GM18508 (cell line): ENCODE data around the gene LRRC25.

Experiments
- ATAC-seq: cut with Tn5 transposase; IDR thresholded peaks from one replicate; pipeline ENCODE4 v1.9.1; 2021; ENCODE audit warnings: moderate number of reproducible peaks; ENCODE audit not compliant: insufficient read depth, unreplicated experiment

Gene LRRC25

GRCh38 chr19:18425515-18426415 is 28.3 kb upstream of the LRRC25 start:
- no peak for ATAC-seq

GRCh38 chr19:18424890-18425514 is 27.6 kb upstream of the LRRC25 start:
- ATAC-seq, result no peak

DNA sequence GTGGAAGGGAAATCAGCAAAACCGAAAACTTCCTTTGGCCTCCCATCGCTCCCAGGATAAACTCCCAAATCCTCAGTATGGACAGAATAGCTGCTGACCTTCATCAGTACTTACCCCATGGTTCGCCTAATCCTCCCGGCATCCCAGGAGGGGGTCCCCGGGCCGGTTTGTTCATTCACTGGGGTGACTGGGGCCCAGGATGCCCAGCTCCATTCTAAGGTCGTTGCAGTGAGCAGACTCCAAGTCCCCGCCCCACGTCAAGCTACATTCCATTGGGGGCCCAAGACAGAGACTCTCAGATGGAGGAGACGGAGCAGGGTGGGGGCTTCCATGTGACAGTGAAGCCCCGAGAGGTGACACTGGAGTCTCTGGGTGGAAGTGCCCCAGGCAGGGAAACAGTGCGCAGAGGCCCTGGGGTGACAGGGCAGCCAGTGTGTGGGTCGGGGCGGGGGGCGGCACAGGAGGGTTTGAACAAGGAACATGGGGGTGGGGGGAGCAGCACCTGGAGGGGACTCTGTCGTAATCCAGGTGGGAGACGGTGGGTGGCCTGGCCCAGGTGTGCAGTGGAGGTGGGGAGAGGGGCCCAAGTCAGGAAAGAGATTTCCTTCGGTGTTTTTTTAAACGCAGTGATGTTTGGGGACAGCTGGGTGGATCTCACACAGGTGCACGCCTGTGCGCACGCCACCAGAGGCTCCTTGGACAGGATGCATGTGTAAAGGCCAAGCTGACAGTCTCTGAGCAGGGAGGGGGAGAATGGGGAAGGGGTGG is 26.9 kb upstream of the LRRC25 start:
- ATAC-seq, result no peak

DNA sequence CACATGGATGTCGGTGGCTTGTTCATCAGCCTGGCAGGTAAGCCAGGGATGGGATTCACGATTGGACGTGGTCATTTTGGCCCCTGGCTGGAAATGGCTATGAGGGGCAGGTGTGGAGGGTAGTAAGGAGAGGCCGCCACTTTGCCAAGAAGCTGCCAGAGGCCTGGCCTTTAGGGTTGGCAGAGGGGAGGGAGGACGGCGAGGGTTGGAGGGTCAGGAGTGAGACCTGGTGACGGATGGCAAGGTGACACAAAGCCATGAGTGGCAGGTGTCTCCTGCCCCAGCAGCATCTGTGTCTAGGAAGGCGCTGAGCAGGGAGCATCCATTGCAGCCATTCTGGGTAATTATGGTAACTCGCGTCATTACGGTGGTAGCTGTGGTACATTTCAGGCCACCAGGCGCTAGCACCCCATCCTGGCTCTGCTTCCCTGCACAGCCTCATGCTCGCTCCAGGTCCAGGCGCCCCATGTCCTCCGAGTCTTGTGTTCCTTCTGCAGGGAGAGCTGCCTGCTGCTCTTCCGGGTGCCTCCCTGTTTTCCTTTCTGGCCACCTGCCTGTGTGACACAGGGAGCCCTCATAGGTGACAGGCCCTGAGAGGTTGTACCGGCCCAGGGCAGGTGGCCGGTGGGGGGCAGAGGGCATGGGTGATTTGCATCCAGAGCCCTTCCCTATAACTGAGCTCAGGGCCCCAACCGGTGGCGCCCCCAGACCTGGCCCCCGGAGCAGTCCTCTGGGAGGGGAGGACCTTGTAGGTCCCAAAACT is 26.0 kb upstream of the LRRC25 start:
- no peak for ATAC-seq

DNA sequence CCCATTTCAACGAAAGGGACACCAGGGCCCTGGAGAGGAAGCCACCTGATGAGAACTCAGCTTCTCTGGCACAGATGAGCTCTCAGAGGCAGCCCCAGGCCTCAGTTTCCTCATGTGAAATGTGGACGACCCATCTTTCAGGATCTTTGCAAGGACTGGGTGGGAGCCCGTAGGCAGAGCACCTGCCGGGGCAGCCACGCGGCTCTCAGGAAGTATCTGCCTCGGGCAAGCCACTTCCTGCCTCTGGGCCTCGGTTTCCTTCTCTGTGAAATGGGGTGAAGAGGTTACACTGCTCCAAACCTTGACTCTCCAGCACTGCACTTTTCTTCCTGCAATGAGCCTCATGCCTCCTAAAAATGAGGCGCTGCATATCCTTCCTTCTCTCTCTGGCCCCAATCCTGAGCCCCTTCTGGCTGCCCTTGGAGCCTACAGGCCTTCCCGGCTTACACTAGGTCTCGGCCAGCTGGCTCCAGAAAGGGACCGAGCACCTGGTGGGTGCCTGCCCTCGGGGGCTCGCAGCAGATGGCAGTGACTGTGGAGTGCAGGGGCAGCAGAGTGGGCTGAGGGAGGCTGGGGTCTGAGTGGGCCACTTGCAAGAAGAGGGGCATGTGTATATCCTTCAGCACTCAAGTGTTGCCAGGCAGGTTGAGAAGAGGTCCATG is 25.2 kb upstream of the LRRC25 start:
- no peak for ATAC-seq

- no peak for ATAC-seq
Measured at GRCh38 chr19:18421371-18421959, 24.0 kb upstream of the LRRC25 start.

DNA sequence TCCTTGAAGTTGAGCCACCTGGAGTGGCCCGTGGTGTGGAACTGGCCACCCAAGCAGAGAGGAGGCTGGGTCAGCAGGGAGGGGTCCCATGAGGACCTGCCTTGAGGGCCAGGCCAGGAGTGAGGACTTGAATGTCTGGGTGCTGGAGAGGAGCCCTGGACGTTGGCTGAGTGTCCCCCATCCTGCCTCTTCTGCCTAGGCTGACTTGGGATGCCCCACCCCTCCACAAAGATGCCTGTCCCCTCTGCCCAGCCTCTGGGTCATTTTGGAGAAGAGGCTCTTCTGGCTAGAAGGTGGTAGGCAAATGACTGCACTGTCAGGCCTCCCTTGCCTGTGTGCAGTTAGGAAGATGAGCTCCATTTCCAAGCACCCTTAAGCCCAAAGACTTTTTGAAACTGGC is 23.5 kb upstream of the LRRC25 start:
- ATAC-seq, result no peak

DNA sequence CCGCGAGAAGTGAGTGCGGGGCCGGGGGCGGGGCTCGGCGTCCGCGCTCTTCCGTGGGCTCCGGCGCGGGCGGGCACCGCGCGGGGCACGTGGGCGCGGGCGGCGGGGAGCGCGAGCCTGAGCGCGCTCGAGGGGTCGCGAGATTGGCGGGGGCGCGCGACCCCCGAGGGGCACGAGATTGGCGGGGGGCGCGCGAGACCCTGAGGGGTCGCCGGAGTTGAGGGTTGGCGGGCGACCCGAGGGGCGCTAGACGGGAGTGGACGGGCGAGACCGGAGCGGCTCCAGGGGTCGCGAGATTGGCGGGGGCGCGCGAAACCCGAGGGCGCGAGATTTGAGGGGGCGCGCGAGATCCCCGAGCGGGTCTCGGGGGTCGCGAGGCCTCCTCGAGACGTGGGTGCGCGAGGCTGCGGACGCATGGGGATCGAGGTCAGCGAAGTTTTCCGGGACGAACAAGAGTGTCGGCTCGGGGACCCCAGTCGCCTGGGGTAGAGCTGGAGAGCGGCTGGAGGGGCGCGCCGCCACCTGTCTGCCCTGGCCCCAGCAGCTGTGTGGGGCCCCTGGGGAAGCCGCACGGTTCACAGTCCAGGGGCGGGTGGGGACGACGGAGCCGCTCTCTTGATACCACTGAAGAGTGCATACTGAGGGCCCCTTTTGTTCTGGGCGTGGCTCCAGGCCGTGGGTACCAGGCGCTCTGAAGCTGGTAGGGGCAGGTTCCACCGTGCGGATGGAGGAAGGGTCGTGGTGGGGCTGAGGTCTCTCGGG is 22.5 kb upstream of the LRRC25 start:
- no peak for ATAC-seq

DNA sequence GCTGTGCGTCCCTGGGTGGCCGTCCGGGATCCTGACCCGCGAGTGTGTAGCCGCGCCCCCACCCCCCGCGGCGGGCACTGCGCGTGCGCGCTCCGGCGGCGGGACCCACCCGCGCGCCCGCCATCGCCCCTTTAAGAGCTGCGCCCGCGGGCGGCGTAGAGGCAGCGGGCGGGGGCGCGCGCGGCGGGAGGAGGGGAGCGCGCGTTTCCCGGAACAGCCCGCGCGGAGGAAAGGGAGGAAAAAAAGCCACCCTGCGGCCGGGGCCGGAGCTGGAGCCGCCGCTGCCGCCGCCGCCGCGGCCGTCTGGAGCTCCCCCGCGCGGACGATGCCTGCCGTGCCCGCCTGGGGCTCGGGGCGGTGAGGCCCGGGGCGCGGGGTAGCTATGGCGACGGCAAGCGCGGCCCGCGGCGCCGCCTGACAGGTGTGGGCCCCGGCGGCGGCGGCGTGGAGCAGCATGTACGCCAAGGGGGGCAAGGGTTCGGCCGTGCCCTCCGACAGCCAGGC is 21.8 kb upstream of the LRRC25 start, which contains the start of gene SSBP4:
SSBP4 (plus strand) TSS at position 204 of the 504 bp plus-strand sequence; CDS start at position 455, 251 bp downstream.
- ATAC-seq, result no peak

DNA sequence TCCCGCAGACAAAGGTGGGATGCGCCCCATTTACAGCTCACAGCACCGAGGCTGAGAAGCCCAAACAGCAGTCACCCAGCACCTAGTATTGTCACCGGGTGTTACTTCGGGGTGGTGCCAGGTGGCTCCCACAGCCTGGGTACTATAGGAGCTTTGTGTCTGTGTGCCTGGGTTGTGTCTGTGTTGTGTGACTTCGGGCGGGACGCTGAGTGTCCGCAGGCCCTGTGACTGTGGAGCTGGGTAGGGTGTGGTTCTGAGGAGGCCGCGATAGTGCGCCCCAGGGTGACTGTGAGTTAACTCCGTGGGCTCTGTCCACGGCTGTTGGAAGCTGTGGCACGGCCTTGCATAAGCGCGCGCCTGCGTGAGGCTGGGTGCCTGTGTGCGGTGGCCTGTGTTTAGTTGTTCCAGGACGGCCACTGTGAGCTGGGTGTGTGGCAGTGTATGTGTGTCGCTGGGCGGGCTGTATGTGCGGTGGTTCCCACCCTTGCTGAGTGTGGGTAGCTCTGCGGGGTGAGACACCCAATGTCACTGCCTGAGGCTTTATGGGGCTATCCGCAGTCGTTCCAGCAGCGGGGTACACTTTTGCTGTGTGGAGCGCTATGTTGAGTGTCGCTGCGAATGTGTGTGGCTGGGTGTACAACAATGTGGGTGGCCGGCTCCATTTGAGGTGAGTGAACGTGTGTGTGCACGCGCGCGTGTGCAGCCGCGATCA is 21.2 kb upstream of the LRRC25 start:
- no peak for ATAC-seq

DNA sequence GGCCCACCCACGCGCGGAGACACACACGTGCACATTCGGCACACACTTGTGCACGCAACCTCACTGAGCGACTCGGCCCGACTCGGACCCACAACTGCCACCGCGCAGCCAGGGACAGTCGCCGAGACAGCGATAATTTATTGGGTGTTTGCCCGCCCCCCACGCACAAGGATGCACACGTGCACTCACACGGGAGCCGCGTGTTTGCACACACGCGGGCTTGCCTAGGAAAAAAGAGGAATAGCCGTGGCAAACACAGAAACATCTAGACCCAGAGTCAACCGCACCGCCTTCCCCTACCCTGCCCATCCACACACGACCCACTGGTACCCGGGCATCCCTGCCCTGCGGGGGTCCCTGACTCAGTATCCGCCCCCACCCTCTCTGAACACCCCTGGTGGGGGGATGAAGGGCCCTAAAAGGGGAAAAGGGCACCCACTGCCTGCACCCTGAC is 20.6 kb upstream of the LRRC25 start:
- no peak for ATAC-seq

- ATAC-seq, result no peak
Measured at GRCh38 chr19:18417250-18418028, 20.0 kb upstream of the LRRC25 start.

DNA sequence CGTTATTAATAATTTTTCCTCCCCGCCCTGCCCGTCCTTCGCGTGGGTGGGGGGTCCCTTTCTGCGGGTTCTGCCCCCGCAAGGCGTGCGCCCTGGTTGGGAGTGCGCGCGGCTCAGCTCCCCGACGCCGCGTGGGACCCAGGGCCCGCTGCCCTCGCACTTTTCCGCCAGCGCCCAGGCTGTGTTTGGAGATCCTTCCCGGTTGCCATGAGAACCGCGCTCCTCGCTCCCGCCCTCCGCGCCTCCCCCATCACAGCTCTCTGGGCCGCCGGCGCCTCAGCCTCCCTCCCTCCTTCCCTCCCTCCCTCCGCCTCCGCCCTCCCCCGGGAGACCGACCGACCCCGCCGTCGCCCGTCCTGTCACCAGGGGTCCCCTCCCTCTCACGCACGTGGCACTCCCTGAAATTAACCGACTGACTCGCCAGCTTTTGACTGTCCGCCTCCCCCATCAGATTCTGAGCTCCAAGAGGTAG is 19.4 kb upstream of the LRRC25 start:
- no peak for ATAC-seq

DNA sequence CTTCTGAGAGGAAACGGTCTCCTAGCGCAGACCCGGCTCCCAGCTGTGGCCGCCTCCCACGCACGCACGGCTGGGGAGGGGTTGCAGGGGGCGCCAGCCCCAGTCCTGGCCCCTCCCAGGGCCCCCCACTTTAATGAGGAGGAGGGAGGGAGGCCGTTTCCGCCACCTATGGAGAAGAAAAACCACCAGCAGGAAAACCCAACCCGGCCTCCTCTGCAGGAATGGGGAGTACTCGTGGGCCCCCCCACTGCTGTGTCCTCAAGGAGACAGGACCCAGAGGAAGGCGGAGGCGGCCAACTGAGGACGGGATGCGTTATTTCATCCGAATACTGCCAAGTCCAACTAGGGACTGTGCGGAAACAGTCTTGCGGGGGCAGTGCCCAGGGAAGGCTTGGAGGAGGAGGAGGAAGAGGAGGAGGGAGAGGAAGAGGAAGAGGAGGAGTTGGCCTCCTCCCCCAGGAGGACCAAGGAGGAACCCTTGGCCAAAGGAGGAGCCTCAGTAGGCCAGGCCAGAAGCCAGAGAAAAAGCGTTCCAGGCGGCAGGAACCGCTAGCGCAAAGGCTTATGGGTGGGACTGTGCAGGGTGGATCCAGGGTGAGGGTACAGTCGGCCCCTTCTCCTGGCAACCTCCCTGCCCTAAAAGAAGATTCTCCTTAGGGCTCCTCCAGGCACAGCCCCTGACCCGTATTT is 17.9 kb upstream of the LRRC25 start:
- no peak for ATAC-seq

- no peak for ATAC-seq
Measured at GRCh38 chr19:18414504-18415177, 17.2 kb upstream of the LRRC25 start.
